ENCODE results near the gene RHBG.

Gene RHBG

GRCh38 chr1:156409439-156409838 lies 40.4 kb downstream of the RHBG start:
- DNase-seq (ENCODE audit: low read depth): no peak

GRCh38 chr1:156410238-156410637 lies 41.2 kb downstream of the RHBG start:
- DNase-seq (ENCODE audit: low read depth): no peak

- DNase-seq (ENCODE audit: low read depth): no peak
Observed at GRCh38 chr1:156410740-156411139, 41.7 kb downstream of the RHBG start.

- DNase-seq (ENCODE audit: low read depth): no peak
Observed at GRCh38 chr1:156412653-156413321, 43.8 kb downstream of the RHBG start.

- DNase-seq (ENCODE audit: low read depth): no peak
Observed at GRCh38 chr1:156413391-156414246, 44.6 kb downstream of the RHBG start.

- DNase-seq (ENCODE audit: low read depth): no peak
Observed at GRCh38 chr1:156414461-156415064, 45.6 kb downstream of the RHBG start.

- no peak for DNase-seq (ENCODE audit: low read depth)
Observed at GRCh38 chr1:156416993-156417392, 48.0 kb downstream of the RHBG start.

GRCh38 chr1:156417401-156418020 lies 48.5 kb downstream of the RHBG start:
- DNase-seq (ENCODE audit: low read depth): no peak

GRCh38 chr1:156418416-156419070 lies 49.5 kb downstream of the RHBG start:
- no peak for DNase-seq (ENCODE audit: low read depth)

GRCh38 chr1:156419854-156420204 lies 50.8 kb downstream of the RHBG start:
- DNase-seq (ENCODE audit: low read depth): no peak

- no peak for DNase-seq (ENCODE audit: low read depth)
Observed at GRCh38 chr1:156420205-156421061, 51.4 kb downstream of the RHBG start.

- DNase-seq (ENCODE audit: low read depth): peak; percentile 19
Observed at GRCh38 chr1:156421062-156421938, 52.3 kb downstream of the RHBG start.

GRCh38 chr1:156421939-156422601 lies 53.1 kb downstream of the RHBG start:
- no peak for DNase-seq (ENCODE audit: low read depth)

- no peak for DNase-seq (ENCODE audit: low read depth)
Observed at GRCh38 chr1:156422602-156423091, 53.6 kb downstream of the RHBG start.

- DNase-seq (ENCODE audit: low read depth): no peak
Observed at GRCh38 chr1:156423422-156424352, 54.7 kb downstream of the RHBG start.

GRCh38 chr1:156424806-156425432 lies 55.9 kb downstream of the RHBG start:
- DNase-seq (ENCODE audit: low read depth): no peak

GRCh38 chr1:156425943-156426342 lies 56.9 kb downstream of the RHBG start:
- DNase-seq (ENCODE audit: low read depth): no peak

- DNase-seq (ENCODE audit: low read depth): no peak
Observed at GRCh38 chr1:156427957-156428356, 58.9 kb downstream of the RHBG start.

All from GM04504 (cell line).